Measurements from ENCODE around the gene ALG12.
"Not testable (repeated sequence)": the region's sequence is repeated elsewhere in the genome, so short reads cannot be mapped to it uniquely, and the experiment has no call there.

Gene ALG12

GRCh38 chr22:49946612-49947295, 28.5 kb upstream of the ALG12 start:
- DNase-seq (ENCODE audit: low read depth in 2 of 2), result no peak

DNA sequence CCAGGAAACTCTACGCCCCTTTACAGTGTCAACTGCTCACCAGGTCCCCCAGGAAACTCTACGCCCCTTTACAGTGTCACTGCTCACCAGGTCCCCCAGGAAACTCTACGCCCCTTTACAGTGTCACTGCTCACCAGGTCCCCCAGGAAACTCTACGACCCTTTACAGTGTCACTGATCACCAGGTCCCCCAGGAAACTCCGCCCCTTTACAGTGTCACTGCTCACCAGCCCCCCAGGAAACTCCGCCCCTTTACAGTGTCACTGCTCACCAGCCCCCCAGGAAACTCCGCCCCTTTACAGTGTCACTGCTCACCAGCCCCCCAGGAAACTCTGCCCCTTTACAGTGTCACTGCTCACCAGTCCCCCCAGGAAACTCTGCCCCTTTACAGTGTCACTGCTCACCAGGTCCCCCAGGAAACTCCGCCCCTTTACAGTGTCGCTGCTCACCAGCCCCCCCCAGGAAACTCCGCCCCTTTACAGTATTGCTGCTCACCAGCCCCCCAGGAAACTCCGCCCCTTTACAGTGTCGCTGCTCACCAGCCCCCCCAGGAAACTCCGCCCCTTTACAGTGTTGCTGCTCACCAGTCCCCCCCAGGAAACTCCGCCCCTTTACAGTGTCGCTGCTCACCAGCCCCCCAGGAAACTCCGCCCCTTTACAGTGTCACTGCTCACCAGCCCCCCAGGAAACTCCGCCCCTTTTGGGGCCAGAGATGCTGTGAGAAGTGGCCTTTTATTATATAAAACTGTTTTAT, 27.0 kb upstream of the ALG12 start:
- DNase-seq (ENCODE audit: low read depth in 2 of 2), result not testable (repeated sequence)

DNA sequence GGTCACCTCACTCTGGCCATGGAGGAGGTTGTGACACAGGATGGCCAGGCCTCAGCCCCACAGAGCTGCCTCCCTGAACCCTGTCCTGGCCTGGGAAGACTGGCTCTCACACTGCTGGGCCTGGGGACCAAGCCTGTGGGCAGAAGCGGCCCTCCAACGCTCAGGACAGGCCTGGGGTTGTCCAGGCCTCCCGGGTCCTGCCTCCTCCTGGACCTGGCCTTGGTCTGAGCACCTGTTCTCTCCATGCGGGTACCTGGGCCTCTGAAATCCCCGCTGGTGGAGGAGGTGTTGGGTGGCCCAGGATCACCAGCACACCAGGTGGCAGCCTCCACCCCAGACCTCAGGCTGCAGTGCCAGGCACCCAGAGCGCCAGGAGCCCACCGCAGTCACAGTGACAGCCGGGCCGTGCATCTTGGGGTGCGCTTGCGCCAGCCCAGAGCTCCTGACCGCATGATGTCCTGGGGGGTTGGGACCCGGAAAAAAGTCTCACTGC, 26.2 kb upstream of the ALG12 start:
- no peak for DNase-seq (ENCODE audit: low read depth in 2 of 2)

GRCh38 chr22:49943771-49944398, 25.6 kb upstream of the ALG12 start:
- DNase-seq (ENCODE audit: low read depth in 2 of 2), result no peak

GRCh38 chr22:49943405-49943765, 25.1 kb upstream of the ALG12 start:
- no peak for DNase-seq (ENCODE audit: low read depth in 2 of 2)

- DNase-seq (ENCODE audit: low read depth in 2 of 2), result no peak
Measured at GRCh38 chr22:49942565-49943404, 24.5 kb upstream of the ALG12 start.

- no peak for DNase-seq (ENCODE audit: low read depth in 2 of 2)
Measured at GRCh38 chr22:49941507-49942316, 23.5 kb upstream of the ALG12 start.

DNA sequence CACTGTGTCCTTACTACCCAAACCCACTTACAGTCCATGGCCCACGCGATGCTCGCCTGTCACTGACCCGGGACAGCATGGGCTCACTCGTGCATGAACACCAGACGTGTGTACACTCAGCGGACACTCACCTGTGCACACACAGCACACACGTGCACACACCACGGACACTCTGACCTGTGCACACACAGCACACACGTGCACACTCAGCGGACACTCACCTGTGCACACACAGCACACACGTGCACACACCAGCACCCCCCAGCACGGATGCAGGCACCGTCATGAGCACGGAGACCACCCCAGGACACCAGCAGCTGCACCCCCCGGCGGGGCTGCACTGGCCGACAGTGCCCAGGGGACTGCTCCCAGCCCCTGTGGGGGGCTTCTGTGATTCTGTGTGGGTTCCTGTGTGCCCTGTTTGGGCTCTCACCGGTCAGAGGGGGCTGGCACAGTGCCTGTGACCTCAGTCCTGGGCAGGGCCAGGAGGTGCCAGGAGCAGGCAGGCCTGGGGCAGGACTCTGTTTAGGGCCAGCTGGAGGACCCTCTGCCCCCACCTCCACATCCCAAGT, 20.4 kb upstream of the ALG12 start:
- no peak for DNase-seq (ENCODE audit: low read depth in 2 of 2)

DNA sequence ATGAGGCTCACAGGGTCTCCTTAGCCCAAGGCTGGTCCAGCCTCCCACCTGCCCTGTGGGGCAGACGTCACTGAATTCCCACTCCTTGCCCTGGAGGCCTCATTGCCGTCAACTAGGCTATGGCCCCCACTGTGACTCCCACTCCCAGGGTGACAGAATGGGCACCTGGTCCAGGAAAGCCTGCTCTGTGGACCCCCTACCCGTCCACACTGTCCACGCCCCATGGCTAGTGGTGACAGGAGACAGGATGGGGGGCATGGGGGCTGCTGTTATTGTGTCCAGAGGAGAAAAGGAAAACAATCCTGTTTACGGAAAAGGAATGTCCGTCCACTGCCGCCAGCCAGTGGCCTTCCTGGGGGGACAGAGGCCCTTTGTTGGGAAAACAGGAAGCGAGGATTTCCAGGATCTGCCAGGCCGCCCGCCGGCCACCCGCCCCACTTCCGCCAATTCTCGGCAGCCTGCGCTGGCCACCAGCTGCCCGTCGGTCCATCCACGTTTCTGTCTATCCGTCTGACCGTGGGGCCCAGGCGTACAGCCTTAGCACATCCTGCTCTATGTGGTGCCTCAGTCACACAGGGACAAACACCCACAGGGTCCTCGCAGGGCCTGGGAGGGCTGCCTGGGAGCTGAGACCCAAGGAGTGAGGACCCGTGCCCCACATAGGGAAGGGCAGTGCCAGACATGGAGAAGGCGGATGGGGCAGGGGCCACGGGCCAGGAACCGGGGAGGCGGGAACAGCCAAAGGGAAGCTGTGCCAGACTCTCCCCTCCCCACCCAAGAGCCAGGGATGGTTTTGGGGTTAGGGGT, 19.7 kb upstream of the ALG12 start:
- DNase-seq (ENCODE audit: low read depth in 2 of 2), result no peak

DNA sequence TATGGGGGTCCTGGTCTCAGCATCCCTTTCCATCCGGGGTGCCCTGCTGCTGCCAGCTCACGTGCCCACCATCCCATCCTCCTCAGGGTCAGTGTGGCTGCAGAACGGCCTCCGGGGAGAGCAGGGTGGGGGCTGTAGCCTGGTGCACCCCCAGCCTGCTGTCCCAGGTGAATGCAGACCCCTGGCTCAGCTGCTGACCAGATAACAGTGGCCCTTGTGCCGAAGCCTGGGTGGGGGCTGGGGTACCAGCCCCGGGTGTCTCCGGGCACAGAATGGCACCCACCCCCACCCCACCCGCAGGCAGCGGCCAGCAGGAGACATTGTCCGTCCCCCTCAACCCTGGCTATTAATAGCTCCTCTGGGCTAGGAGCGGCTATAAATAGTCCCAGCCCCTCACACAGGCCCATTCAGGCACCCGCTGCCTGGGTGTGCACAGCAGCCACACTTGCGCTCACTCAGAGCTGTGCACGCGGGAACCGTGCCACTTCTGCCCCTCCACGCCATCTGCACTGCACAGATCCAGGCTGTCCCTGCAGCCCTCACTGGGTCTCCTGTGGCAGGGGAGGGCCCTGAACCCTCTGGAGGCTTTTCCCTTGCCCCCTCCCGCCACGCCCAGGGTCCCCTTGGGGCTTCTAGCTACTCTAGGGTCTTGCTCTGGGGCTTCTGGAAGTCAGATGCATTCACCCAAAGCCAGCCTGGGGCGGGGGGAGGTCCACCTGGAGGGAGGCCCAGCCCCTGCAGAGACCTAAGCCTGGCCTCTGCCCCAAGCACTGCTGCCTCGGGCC, 18.9 kb upstream of the ALG12 start:
- DNase-seq (ENCODE audit: low read depth in 2 of 2), result no peak

DNA sequence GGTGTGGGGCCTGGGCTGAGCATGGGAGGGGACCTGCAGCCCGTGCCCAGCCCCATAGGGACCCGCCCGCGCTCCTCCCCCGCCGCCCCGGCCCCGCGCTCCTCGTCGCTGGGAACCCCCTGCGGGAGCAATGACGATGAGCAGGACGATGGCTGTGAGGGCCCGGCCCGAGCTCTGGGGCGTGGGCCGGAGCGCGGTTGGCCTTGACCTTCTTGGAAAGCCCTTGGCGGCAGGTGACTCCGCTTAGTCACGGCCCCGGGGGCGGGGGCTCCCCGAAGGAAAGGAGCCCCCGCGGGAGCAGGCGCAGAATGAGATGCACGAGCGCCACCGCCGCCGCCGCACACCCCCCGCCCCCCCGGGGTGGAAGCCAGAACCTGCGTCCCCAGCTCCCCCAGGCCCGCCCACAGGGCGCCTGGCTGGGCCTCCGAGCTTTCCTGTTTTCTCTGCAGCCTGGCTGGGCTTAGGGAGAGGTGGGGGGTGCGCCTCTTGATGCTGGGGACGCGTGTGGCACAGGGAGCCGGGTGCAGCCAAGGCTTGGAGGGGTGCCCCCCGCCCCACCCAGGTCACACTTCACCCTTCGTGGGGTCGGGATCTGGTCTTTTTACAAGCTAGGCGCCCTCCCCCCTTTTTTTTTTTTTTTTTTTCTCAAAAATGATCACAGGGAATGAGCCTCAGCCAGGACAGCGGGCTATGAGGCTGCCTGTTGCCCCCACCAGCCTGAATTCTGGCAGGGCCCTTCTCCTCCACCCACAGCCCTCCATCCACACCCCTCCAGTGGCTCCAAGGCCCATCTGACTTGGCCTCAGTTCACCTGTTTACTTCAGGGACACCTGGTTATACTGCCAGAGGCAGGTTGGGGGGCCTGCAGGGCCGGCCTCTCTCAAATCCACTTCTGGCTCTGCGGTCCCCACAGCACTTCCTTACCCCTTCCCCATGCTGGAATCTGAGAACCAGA, 18.1 kb upstream of the ALG12 start:
- DNase-seq (ENCODE audit: low read depth in 2 of 2), result no peak

DNA sequence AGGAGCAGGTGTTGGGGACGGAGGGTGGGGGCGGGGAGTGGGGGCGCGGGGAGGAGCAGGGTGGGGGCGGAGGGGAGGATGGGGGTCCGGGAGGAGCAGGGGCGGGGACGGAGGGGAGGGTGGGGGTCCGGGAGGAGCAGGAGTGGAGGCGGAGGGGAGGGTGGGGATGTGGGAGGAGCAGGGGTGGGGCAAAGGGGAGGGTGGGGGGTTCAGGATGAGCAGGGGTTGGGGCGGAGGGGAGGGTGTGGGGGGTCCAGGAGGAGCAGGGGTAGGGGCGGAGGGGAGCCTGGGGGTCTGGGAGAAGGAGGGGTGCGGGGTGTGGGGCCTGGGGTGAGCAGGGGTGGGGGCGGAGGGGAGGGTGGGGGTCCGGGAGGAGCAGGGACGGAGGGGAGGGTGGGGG, 17.3 kb upstream of the ALG12 start:
- no peak for DNase-seq (ENCODE audit: low read depth in 2 of 2)

GRCh38 chr22:49934891-49935557, 16.8 kb upstream of the ALG12 start:
- DNase-seq (ENCODE audit: low read depth in 2 of 2), result peak in 1 of 2 experiments; percentile 44

DNA sequence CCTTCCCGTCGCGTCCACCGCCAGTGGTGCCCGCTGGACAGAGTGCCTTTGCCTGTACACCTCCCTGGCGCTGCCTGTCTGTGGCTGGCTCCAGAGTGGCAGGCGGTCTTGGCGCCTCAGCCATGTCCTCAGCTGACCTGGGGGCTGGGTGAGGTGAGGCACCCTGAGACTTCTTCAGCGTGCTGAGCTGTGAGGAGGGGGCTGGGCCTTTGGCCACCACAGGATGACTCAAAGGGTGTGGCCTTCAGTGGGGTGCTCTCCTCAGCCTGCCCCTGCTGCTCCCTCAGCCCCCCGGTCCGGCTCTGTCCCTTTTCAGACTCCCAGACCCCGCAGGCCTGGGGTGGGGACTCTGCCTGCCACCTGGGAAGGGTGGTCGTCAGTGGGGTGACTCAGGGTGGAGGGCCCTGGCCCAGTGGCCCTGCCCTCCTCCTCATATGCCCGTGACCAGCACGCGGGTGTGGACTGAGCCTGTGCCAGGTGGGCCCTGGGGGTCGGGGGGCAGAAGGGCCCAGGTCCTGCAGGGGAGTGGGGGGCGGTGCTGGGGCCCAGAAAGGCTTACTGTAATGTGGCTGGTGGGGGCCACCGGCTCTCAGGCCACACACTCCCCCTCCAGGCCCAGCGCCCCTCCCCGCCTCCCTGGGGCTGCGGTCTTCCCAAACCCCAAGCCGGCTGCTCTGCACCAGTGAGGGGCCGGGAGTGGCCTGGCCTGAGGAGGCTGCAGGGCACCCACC, 16.1 kb upstream of the ALG12 start:
- DNase-seq (ENCODE audit: low read depth in 2 of 2), result no peak

GRCh38 chr22:49933236-49934159, 15.3 kb upstream of the ALG12 start:
- DNase-seq (ENCODE audit: low read depth in 2 of 2), result no peak
